ENCODE results near the gene SNAPC5.
A peak's percentile ranks its signal among the peaks of the same experiment; 100 is the strongest.

SNAPC5 gene

DNA sequence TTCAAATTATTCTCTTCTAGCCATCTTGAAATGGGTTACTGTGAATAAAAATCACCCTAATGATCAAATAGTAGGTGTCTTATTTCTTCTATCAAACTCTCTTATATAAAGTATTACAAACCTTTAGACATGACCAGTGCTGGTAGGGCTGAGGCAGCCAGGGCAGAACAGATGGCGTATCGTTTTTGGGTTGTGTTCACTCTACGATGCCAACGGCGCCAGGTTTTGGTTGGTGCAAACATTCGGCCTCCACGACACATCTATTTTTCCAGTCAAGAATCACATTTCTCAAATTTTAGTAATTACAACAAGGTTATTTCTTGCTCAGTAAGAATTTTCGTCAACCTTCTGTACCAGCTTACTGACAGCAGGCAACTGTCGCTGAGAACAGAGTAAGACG, 4.9 kb upstream of the SNAPC5 start:
- TF ChIP-seq POLR2AphosphoS5 (IDR thresholded peaks at IDR 0.05; ENCODE audit: low read depth, low read length): no peak; the same call in 1 of the 2 replicates
- no peak for TF ChIP-seq SIN3A (IDR thresholded peaks at IDR 0.05; ENCODE audit: borderline replicate concordance, insufficient read depth, low read length)
- TF ChIP-seq, protein P1, sequence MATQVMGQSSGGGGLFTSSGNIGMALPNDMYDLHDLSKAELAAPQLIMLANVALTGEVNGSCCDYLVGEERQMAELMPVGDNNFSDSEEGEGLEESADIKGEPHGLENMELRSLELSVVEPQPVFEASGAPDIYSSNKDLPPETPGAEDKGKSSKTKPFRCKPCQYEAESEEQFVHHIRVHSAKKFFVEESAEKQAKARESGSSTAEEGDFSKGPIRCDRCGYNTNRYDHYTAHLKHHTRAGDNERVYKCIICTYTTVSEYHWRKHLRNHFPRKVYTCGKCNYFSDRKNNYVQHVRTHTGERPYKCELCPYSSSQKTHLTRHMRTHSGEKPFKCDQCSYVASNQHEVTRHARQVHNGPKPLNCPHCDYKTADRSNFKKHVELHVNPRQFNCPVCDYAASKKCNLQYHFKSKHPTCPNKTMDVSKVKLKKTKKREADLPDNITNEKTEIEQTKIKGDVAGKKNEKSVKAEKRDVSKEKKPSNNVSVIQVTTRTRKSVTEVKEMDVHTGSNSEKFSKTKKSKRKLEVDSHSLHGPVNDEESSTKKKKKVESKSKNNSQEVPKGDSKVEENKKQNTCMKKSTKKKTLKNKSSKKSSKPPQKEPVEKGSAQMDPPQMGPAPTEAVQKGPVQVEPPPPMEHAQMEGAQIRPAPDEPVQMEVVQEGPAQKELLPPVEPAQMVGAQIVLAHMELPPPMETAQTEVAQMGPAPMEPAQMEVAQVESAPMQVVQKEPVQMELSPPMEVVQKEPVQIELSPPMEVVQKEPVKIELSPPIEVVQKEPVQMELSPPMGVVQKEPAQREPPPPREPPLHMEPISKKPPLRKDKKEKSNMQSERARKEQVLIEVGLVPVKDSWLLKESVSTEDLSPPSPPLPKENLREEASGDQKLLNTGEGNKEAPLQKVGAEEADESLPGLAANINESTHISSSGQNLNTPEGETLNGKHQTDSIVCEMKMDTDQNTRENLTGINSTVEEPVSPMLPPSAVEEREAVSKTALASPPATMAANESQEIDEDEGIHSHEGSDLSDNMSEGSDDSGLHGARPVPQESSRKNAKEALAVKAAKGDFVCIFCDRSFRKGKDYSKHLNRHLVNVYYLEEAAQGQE (IDR thresholded peaks at IDR 0.05; ENCODE audit: insufficient read depth in 1 of 2, low read depth in 2 of 2, low read length in 2 of 2): no peak
- no peak for TF ChIP-seq TAF1 (IDR thresholded peaks at IDR 0.05; ENCODE audit: borderline replicate concordance, insufficient read depth, low read length)
- no peak for TF ChIP-seq FOXP2 (optimal IDR thresholded peaks at IDR 0.05; ENCODE audit: borderline replicate concordance, extremely low read depth, extremely low read length, insufficient read depth)

DNA sequence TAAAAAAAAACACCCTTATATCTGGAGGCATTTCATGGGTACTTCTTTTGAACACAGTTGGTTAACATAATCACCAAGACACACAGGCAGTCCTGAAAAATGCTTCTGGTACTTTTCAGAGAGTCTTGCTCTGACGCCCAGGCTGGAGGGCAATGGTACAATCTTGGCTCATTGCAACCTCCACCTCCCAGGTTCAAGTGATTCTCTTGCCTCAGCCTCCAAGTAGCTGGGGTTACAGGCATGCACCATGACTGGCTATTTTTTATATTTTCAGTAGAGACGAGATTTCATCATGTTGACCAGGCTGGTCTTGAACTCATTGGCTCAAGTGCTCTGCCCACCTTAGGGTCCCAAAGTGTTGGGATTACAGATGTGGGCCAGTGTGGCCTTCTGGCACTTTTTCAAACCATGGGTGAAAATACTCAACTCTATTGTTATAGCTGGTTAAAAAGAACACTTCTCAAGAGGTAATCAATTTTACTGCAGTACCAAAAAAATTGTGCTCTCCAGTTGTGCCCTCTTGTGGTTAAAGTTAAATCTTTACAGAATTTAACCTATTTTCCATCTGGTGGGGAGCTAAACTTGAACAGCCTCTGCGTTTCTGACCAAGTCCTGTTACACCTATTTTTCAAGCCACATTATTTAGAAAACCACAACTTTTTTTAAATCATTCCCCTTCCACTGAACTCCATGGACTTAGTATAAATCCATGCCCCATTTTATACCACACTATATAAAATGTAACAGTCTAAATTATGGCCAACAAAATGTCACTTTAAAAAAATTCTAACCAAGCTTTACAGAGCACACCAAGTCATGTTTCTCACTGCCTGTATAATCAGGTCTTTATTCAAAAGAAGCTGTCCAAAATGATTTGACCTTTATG, 1.2 kb upstream of the SNAPC5 start:
- TF ChIP-seq POLR2AphosphoS5 (IDR thresholded peaks at IDR 0.05; ENCODE audit: low read depth, low read length) (peak; percentile 14; the same call in 1 of the 2 replicates), FOXP2 (optimal IDR thresholded peaks at IDR 0.05; ENCODE audit: borderline replicate concordance, extremely low read depth, extremely low read length, insufficient read depth) (no peak)
- TF ChIP-seq, protein P1 (IDR thresholded peaks at IDR 0.05; ENCODE audit: insufficient read depth in 1 of 2, low read depth in 2 of 2, low read length in 2 of 2): no peak

DNA sequence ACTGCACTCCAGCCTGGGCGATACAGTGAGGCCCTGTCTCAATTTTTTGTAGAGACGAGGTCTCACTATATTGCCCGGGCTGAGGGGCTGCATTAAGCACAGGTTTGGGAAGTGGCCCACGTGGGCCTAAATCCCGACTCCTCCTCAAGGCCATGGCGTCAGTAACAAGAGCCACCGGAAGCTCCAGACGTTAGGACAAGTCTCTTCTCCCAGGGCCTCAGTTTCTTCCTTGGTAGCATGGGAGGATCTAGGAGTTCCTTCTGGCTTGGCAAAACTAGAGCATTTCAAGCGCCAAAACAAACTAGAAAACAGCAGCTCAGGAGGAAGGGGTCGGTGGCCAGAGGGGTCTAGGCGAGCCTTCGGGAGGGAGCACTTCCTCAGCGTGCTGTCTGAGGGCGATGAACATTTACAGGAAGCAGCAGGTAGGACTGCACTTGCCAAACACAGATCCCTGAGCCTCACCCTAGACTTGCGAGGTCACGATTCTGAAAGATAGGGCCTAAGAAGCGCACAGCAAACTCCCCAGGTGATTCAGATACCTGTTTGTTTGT, 536 bp downstream of the SNAPC5 start:
- TF ChIP-seq FOXP2 (optimal IDR thresholded peaks at IDR 0.05; ENCODE audit: borderline replicate concordance, extremely low read depth, extremely low read length, insufficient read depth) (no peak), TAF1 (IDR thresholded peaks at IDR 0.05; ENCODE audit: borderline replicate concordance, insufficient read depth, low read length) (0 out of 2 replicates have a peak, but pooled peaks have one; percentile 15)

GRCh38 chr15:66494262-66494661, 3.3 kb downstream of the SNAPC5 start:
- TF ChIP-seq SIN3A (IDR thresholded peaks at IDR 0.05; ENCODE audit: borderline replicate concordance, insufficient read depth, low read length) (no peak), POLR2AphosphoS5 (IDR thresholded peaks at IDR 0.05; ENCODE audit: low read depth, low read length) (no peak), TAF1 (IDR thresholded peaks at IDR 0.05; ENCODE audit: borderline replicate concordance, insufficient read depth, low read length) (no peak)
- TF ChIP-seq, protein P1 (IDR thresholded peaks at IDR 0.05; ENCODE audit: insufficient read depth in 1 of 2, low read depth in 2 of 2, low read length in 2 of 2): no peak

DNA sequence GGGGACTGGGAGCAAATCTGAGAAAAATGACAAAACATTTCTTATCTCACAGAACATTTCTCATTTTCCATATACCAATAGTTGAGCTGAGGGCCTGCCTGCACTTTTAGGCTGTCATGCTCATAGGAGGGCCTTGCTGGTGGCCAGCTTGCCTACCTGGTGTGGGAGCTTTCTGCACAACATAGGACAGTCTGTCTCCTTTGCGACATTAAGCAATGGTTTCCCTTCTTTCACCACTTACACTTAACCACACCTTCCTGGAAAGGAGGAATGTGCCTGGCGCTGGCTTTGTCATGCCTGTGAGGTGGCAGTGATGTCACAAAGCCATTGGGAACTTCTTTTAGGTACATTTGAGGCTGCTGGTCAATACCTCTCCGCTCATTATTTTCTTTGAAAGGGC, 5.7 kb downstream of the SNAPC5 start:
- TF ChIP-seq SIN3A (IDR thresholded peaks at IDR 0.05; ENCODE audit: borderline replicate concordance, insufficient read depth, low read length) (no peak), POLR2AphosphoS5 (IDR thresholded peaks at IDR 0.05; ENCODE audit: low read depth, low read length) (no peak; the same call in 1 of the 2 replicates), FOXP2 (optimal IDR thresholded peaks at IDR 0.05; ENCODE audit: borderline replicate concordance, extremely low read depth, extremely low read length, insufficient read depth) (no peak), TAF1 (IDR thresholded peaks at IDR 0.05; ENCODE audit: borderline replicate concordance, insufficient read depth, low read length) (no peak)
- TF ChIP-seq, protein P1 (IDR thresholded peaks at IDR 0.05; ENCODE audit: insufficient read depth in 1 of 2, low read depth in 2 of 2, low read length in 2 of 2): no peak

All from PFSK-1 (cell line).